Activated naive CD4-positive, alpha-beta T cell (primary cell): ENCODE data around the gene EPS15.
"Not testable (repeated sequence)": the region's sequence is repeated elsewhere in the genome, so short reads cannot be mapped to it uniquely, and the experiment has no call there.

Experiments
- DNase-seq, 4 experiments: peaks; one replicate each; lab custom pipeline; 2025; lab: John Stamatoyannopoulos, UW

The EPS15 gene

DNA sequence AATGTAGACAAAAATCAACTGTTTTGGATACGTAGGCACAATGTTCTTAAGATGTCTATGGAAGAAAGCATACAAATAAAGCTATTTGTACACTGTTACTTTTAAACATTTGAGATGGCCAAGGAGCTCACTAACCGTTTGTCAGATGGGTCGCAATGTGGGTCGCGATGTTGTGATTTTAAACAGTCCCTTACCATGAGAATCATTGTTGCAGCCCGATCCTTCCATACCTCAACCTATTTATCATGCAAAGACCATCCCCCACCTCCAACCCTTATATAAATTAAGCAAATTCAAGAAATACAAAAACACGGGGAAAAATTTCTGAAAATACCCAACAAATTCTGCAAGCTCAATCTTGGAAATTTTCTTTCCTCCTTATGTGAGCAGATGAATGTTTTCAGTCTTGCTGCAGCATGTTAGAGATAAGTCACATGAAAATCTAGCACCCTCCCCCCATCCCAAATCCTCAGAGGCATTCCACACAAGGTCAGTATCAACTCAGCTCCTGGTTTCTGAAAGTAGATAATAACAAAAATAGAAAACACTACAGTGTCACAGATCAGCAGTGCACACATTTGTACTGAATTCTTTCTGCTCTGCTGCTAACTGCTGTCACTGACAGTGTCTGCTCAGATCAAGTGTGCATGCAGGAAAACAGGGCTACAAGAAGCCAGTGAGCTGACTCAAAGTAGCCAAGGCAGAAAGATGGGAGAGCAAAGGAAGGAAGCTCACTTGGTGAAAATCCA, 95.8 kb downstream of the EPS15 start:
- no peak for DNase-seq

DNA sequence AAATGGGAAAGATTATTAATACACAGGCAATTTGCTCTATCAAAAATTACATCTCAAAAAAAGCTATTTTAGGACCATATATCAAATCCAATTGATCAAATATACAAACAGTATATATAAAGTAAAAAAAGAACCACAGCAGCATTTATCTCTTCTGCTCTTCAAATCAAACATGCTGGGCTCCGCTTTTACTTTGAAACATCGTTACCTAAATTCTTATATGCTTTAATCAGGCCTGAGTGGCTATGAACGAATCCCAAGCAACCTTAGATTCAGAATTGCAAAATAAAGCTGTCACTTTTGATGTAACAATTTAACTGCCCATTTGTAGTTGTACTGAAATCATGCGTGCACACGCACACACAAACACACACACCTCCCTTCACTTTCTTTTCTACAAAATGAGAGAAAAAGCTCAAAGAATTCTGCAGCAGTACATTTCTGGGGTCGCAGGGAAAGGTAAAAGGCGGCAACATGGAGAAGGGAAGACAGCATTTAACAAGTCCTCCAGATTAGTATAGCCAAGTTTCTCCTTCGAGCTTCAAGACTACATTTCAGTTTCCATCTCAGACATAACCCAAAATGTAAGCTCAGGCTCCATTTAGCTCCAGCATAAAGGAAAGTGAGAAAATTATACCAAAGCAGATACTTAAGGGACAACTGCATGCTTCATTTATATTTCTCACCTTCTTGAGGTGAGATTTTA, 96.5 kb downstream of the EPS15 start:
- no peak for DNase-seq

DNA sequence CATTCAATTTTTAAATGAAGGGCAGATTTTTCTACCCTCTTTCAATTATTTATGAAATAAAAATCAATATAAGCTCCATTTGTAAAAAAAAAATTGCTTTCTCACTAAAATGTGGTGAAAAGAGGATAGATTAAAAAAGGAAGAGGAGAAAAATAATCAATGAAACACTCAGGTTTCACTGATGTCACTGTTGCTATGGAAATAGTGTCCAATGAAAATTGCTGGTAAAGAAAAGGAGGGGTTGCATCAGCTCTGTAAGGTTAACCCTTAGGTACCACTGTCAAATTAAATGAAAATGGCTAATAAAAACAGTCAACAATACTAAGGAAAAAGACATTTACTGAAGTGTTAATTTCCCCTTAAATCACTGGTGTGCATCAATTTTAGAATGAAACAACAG, 97.1 kb downstream of the EPS15 start:
- no peak for DNase-seq

GRCh38 chr1:51420867-51421627, 98.0 kb downstream of the EPS15 start:
- DNase-seq, result no peak

DNA sequence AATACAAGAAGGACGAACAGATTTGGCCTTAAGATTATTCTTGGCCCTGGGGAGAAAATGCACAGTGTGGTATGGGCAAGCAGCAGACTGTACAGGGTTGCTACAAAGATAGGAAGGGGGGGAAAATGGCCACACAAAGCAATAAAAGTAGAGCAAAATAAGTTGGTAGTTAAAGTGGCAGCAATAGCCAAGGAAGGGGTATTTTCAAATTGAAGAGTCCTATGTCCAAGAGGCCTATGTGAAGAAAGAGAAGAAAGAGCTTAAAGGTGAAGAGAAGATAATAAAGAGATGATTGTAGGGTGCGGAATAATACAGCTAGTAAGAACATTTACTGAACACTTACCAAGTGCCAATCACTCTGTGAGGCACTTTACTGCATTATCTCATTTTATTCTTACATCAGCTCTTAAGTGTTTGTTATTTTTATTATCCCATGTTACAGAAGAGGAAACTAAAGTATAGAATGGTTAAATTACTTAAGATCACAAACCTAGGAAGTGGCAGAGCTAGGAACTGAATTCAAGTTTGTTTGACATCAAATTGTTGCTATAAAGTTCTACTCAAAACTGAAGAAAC, 100.6 kb downstream of the EPS15 start:
- no peak for DNase-seq

DNA sequence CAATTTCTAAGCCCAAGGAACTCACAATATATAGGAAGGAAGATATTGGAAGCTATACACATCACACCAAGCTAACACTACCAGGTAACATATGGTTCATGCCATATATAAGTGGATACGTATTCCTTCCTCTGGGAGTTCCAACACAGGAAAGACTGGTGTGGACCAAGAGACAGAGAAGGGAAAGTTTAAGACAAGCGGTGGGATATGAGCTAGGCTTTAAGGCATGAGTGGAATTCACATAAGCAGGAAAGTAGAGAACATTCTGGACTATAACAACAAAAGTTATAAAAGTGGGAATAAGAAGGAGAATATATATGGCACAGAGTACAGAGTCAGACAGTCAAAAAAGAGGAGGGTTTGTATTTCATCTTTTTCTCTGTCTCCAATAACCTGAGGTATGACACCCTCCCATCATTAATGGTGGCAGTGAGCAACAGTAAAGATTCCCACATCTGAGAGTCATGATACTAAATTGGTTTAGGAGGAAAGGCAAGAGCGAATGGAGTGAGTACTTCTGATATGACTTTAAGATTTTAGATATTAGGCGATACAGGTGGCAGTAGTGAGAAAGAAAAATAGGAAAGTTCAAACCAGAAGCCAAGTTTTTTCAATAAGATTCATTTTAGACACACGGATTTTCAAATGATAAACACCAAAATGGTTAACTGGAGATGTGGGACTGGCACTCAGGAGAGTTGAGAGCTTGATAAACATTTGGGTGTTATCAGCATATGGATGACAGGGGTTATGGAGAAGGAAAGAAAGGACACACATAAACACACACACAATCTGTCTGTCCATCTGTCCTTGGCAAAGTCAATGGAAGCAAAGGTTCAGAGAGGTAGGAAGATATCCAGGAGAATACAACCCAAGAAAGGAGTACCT, 101.3 kb downstream of the EPS15 start:
- no peak for DNase-seq

- DNase-seq, result no peak
Observed at GRCh38 chr1:51416910-51417309, 102.2 kb downstream of the EPS15 start.

DNA sequence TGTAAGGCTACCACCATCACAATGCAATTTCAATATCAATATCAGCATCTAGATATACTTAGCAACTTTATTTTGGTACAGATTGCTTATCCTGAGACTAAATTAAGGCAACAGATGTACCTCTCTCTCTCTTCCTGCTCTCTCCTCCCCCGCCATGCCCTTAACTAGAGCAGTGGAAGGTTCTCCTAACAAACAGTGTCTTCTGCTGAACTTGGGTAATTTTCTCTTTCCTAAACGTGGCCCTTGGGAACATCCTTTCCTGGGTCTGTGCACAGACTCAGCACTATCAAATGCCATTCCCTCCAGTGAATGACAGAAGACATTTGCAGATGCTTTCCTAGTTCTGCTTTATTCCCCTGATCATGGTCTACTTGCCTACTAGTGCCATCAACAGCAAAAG, 103.1 kb downstream of the EPS15 start:
- DNase-seq, result no peak

DNA sequence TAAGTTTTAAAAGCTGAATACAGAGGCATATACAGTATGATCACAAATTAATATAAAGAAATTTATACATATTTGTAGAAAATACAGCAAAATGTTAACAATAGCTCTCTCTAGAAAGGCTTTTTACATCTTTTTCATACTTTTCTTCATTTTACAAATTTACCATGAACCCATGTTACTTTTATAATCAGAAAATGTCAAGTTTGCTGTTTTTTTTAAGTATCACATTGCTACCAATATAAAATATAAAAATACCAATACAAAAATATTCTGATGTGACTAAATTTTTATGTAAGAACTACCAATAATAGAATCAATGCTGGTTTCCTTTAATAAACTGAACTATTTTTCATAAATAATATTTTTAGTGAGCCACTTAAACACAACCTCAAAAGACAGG, 104.3 kb downstream of the EPS15 start:
- DNase-seq, result no peak

GRCh38 chr1:51411820-51412219, 107.2 kb downstream of the EPS15 start:
- not testable (repeated sequence) for DNase-seq

- DNase-seq, result no peak
Observed at GRCh38 chr1:51410568-51411460, 108.3 kb downstream of the EPS15 start.

GRCh38 chr1:51409755-51410541, 109.1 kb downstream of the EPS15 start:
- DNase-seq, result not testable (repeated sequence)

- DNase-seq, result no peak
Observed at GRCh38 chr1:51392241-51392640, 126.8 kb downstream of the EPS15 start.

DNA sequence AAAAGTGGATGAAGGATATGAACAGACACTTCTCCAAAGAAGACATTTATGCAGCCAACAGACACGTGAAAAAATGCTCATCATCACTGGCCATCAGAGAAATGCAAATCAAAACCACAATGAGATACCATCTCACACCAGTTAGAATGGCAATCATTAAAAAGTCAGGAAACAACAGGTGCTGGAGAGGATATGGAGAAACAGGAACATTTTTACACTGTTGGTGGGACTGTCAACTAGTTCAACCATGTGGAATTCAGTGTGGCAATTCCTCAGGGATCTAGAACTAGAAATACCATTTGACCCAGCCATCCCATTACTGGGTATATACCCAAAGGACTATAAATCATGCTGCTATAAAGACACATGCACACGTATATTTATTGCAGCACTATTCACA, 128.4 kb downstream of the EPS15 start:
- not testable (repeated sequence) for DNase-seq

DNA sequence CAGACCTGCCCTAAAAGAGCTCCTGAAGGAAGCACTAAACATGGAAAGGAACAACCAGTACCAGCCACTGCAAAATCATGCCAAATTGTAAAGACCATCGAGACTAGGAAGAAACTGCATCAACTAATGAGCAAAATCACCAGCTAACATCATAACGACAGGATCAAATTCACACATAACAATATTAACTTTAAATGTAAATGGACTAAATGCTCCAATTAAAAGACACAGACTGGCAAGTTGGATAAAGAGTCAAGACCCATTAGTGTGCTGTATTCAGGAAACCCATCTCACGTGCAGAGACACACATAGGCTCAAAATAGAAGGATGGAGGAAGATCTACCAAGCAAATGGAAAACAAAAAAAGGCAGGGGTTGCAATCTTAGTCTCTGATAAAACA, 131.8 kb downstream of the EPS15 start:
- DNase-seq, result not testable (repeated sequence)

- not testable (repeated sequence) for DNase-seq
Observed at GRCh38 chr1:51386259-51386658, 132.8 kb downstream of the EPS15 start.

DNA sequence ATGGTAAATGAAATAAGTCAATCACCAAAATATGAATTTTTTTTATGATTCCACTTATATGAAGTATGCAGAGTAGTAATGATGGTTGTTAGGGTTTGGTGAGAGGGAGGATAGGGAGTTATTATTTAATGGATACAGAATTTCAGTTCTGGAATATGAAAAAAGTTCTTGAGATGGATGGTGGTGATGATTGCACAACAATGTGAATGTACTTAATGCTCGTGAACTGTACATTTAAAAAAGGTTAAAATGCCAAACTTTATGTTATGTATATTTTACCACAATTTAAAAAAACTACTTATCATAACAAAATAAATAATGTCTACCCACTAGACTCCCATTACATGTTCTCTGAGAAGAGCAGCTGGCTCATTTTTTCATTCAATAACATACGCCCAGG, 133.3 kb downstream of the EPS15 start:
- no peak for DNase-seq

- no peak for DNase-seq
Observed at GRCh38 chr1:51381964-51382363, 137.1 kb downstream of the EPS15 start.

GRCh38 chr1:51380936-51381335, 138.1 kb downstream of the EPS15 start:
- DNase-seq, result no peak

- DNase-seq, result no peak
Observed at GRCh38 chr1:51378871-51379270, 140.2 kb downstream of the EPS15 start.
